A673 (cell line): ENCODE measurements around the gene C16orf54.

Experiments used
- CTCF ChIP-seq: fragments of 300-800, 200-600 bp; sonication (generic); conservative IDR thresholded peaks from 2 replicates; pipeline ENCODE4 v1.5.1; 2017; ENCODE audit warnings: low read depth, mild to moderate bottlenecking, antibody characterized with exemption, low read length, moderate library complexity, mixed read lengths
- EZH2 ChIP-seq: fragments of 200-600 bp; sonication (generic); IDR thresholded peaks from 2 replicates; pipeline ENCODE4 v1.6.1; 2017; ENCODE audit warnings: borderline replicate concordance, low read depth, mild to moderate bottlenecking, mixed read lengths, antibody characterized with exemption, low read length; ENCODE audit not compliant: poor library complexity, severe bottlenecking

DNA sequence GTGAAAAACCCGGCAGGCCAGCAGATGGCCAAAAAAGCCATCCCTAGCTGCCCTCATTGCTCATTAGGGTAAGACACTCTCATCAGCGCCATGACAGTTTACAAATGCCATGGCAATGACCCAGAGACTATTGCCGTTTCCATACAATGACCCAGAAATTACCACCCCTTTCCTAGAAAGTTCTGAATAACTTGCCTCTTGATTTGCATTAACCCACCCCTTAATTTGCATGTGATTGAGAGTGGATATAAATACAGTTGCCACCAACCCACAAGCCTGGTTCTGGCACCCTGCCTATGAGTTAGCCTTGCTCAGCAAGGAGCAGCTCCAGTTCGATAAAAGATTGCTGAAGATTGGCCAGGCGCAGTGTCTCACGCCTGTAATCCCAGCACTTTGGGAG lies 16.1 kb upstream of the C16orf54 start:
- TF ChIP-seq CTCF (no peak), EZH2 (no peak)
